HG03159 (cell line): ENCODE data around the gene RBM46.
"Not testable (repeated sequence)": the region's sequence is repeated elsewhere in the genome, so short reads cannot be mapped to it uniquely, and the experiment has no call there.

Source experiments
- ATAC-seq: cut with Tn5 transposase; IDR thresholded peaks from one replicate; pipeline ENCODE4 v1.9.1; 2021; ENCODE audit warnings: mild to moderate bottlenecking, moderate library complexity; ENCODE audit not compliant: unreplicated experiment

Gene RBM46

DNA sequence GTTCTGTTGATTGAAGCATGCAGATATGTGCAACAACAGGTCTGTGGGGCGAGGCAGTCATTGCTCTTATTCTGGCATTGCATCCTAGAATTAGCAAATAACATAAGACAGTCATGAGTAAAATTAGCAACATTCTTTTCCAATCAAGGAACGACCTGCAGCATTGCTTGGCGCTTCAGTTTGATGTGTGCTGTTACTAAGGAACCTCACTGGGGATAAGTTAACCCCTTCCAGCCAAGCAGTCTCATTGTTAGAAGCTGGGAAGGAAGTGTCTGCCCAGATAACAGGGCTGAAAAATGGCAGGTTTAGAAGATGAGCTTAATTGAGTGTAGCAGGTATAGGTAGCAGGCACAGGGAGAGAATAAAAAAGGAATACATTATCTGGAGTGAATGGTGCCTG lies 55.4 kb downstream of the RBM46 start:
- no peak for ATAC-seq

DNA sequence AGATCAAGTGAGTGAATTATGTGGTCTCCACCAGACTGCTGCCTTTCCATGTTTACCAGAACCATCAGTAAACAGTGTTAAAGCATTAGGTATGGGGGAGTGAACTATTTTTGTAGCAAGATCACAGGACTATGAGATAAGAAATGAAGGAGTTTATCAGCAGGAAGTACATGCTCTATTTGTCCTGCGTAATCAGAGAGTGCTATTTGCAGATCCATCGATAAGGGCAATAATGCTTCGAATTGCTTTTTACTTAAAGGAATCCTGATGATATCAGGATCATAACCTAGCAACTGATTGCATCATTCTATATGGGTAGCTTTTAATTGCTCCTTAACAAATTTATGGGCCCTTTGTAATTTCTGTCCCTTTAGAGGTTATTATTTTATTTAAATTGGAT lies 57.1 kb downstream of the RBM46 start:
- ATAC-seq: no peak

DNA sequence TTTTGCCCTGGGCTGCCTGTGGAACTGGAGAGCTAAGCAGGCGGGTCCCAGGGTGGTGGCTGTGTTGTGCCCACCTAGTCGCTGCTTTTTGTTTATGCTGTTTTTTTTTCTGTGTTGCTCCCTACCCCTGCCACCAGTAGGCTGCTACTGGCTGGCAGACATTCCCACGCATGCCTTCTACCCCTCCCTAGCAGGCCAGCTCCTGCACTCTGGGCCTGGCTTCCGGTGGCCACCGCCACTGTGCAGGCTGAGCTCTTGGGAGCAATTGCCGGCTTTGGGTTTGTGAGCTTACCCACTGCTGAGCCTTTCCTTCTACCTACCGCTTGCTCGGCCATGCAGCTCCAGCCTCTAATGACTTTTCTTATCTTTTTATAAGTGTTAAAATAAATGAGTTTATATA lies 57.6 kb downstream of the RBM46 start:
- ATAC-seq: no peak

DNA sequence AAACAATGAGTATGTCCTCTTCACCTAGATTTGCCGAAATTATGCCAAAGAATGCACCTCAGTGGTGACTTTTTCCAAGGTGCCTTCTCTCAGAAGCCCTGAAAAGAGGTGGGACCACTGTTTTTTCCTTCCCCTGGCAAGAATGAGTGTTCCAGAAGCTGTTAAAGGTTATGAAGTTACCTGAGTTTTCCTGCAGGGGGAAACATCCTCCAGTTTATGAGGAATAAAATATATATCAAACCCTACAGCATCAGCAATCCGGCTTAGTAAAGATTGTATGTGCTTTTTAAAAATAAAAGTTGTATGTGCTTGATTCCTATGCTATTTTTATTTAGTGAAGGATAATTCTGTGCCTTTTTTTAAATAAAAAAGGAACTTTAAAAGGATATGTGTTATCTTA lies 73.3 kb downstream of the RBM46 start:
- ATAC-seq: no peak

DNA sequence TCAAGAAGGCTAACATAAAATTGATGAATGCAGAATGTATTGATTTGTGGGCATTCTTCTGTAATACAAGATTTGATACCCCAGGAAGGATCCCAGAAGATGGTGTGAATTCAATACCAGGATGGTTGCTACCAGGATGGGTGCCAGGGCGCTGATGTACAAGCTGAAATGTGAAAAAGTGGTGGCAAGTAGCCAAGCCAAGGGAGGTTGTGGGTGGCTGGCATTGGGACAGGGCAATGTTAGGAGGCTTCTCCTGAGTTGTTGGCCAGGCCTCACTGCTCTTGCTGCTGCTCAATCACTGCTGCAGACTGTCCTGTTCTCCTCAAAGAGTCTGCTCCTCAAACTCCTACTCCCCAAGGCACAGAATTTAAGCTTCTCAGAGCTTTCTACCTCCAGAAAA lies 77.1 kb downstream of the RBM46 start:
- ATAC-seq: no peak

DNA sequence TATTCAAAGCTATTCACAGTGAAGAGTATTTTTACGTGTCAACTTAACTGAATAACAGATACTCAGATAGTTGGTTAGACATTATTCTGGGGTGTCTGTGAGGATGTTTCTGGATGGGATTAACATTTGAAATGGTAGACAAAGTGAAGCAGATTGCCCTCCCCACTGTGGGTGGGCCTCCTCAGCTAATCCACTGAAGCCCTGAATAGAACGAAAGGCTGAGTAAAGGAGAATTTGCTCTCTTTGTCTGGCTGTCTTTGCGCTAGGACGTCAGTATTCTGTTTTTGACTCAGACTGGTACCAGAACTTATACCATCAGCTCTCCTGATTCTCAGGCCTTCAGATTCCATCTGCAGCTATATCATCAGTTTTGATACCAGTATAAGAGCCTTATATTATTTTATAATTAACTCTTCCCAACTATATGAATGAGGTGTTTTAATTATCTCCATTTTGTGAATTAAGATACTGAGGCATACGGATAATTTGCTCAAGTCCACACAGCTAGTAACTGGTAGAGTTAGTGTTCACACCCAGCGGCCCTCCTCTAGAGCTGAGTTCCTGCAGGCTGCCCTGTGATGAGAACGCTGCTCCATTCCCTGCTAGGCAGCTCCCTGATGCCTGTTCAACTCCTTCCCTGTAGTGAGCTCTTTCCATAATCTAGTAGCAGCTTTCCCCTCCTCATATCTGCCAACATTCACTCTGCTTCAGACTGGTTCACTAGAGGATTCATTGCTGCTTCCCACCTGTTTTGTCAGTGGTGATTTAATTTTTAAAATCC lies 87.5 kb downstream of the RBM46 start:
- ATAC-seq: no peak

DNA sequence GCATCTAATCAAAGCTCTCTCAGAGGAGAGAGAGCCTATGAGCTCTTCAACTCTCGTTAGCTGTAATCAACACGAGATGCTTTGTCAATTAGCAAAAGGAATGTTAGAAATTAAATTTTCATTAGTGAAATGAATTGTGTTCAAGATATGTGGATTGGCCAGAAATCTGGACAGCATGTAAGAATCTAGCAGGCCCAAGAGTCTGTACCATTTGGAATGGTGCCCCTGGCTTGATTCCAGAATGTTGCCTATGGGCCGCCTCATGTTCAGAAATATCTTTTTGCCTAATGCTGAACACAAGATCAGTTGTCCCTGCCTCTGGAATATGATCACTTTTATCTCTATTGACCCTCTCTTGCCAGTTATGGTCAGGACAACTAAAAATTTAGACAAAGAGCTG lies 88.2 kb downstream of the RBM46 start:
- no peak for ATAC-seq

DNA sequence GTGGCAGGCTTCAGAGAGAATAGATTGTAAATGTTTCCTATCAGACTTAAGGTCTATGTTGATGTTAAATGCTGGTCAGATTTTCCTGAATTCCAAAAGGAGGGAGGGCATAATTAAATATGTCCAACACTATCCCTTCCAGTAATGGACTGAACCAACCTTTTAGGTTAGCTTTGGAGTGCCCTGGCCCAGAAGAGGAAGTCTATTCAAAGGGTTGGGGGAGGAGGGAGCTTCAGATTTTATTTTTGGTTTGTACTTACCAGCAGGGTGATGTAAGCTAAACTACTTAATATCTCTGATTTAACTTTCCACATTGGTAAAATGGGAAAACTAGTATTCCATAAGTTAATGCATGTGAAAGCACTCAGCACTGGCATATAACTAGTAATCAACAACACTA lies 91.1 kb downstream of the RBM46 start:
- no peak for ATAC-seq

DNA sequence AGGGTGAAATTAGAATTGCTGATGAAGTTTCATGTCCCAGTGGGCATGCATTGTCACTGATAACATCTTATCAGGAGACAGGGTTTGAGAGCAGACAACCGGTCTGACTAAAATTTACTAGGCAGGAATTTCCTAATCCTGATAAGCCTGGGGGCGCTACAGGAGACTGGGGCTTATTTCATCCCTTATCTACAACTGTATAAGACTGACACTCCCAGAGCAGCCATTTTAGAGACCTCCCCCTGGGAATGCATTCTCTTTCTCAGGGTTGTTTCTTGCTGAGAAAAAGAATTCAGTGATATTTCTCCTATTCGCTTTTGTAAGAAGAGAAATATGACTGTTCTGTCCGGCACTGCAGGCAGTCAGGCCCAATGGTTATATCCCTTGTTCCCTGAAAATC lies 93.0 kb downstream of the RBM46 start:
- not testable (repeated sequence) for ATAC-seq

DNA sequence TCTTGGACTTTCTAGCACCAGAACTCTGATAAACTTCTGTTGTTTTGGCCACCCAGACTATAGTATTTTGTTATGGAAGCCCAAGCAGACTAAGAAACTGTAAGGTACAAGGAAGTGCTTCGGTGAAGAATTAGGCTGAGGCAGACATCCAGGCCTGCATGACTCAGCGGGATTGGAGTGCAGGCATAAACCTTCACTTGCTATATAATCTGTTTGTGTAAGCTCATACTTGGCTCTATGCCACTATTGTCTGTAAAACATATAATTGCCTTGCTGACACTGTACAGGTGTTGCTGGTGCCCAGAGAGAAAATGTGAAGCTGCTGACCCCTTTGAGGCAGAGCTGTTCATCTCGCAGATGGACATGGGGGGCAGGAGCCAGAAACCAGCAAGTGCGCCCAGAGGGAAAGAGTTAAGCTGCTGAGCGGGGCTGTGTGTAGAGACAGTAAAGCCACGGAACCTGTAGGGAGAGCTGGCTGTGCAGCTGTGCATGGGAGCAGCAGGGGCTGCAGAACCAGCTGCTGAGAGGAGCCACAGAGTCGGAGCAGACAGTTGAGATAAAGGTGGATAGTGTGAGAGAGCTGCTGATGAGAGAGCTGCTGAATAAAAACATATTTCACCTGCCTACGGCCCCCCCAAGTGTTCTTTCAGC lies 96.2 kb downstream of the RBM46 start:
- ATAC-seq: no peak
